Mucosa of descending colon (tissue), 3 donors: ENCODE data around the gene MYO1G. TPM values are rescaled to one million over a fixed set of nuclear protein-coding genes. Genes with fewer than 3 reads are reported as not detected.

Source experiments
- ATAC-seq: fragments of 200-7000 bp; cut with Tn5 transposase; one replicate; pipeline ENCODE4 v1.9.1; 2020; ENCODE audit warnings: mild to moderate bottlenecking, moderate library complexity
- DNase-seq, 3 donors: peaks; one replicate each; pipeline ENCODE4 v3.0.0-alpha.2; 2020
- H3K36me3 ChIP-seq: fragments of 200-600 bp; one replicate; pipeline ENCODE4 v1.8.0; 2021; ENCODE audit warnings: low read depth, mild to moderate bottlenecking
- H3K4me1 ChIP-seq: fragments of 200-600 bp; one replicate; pipeline ENCODE4 v1.8.0; 2021; ENCODE audit warnings: low read depth, mild to moderate bottlenecking
- H3K4me3 ChIP-seq: fragments of 200-600 bp; one replicate; pipeline ENCODE4 v1.8.0; 2021; ENCODE audit warnings: mild to moderate bottlenecking
- H3K9me3 ChIP-seq: fragments of 200-600 bp; one replicate; pipeline ENCODE4 v1.8.0; 2021; ENCODE audit warnings: mild to moderate bottlenecking
- CTCF ChIP-seq: fragments of 200-600 bp; IDR thresholded peaks from one replicate; pipeline ENCODE4 v1.8.0; 2022; ENCODE audit warnings: antibody characterized with exemption, mild to moderate bottlenecking
- intact Hi-C, 2 donors: fragments of 100-400 bp; cut with DNase I in 1 of 2; cut with micrococcal nuclease in 1 of 2; formaldehyde crosslinking; loops; one replicate each; pipeline versions ENCODE4 v1.11.0 to v1.11.1; 2022; cut with DNase I, micrococcal nuclease
- total RNA-seq, 3 donors: library from RNA; stranded (reverse); fragmentation: NEBNext Ultra II Directional in 2 of 3; extraction: Animal tissue kit (Norgen Biotek cat#: 25700) in 2 of 3; gene quantifications; one replicate each; pipeline versions ENCODE4 v1.2.1 to v1.2.4, GENCODE V29; 2021 to 2023
- donor health status: DM: no; HTN: no; CAD: no; lungs with moderate emphysema.
- donor health status: DM: no; HTN: no; CAD: no.
- donor health status: DM: no; HTN: yes; CAD: no.

Gene MYO1G
- total RNA-seq, 3 donors from 2014 or later: 3.8 to 6.9 (median 3.9) TPM

DNA sequence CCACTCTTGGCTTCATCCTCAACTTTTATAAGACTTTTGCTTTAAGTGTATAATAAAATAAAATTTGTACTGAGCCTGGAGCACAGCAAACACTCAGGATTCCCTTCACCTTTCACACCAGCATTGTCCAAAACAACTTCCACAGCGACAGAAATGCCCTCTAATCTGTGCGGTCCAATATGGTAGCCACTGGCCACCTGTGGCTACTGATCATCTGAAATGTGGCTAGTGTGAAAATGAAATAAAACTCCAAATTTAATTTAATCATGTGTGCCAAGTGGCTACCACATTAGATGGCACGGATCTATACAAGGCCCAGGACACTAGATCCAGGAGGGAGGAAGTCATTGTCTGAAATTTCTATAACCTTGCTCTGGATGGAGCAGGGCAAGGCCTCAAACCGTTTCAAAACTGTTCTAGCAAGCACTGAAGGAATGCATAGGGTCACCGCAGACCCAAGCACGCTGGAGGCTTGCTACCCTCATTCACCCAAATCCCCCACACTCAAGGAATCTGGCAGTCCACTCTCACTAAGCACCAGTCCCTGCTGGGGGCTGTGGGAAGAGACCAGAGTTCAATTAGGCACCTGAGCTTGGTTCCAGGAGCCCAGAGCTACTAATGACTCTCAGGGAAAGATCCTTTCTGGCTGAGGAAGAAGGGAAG lies 6.3 kb upstream of the MYO1G start:
- Histone ChIP-seq H3K9me3 (no peaks in the 10 kb centered on the region), H3K36me3 (peaks cover 5% of the 10 kb centered on the region), H3K4me3 (no peak overlapping the region), H3K4me1 (peaks cover 21% of the 10 kb centered on the region)
- intact Hi-C loops: no loop called here
- ATAC-seq (no peak), DNase-seq (no peak)
- TF ChIP-seq CTCF: no peak

GRCh38 chr7:44984478-44984758 lies 5.6 kb upstream of the MYO1G start:
- no peaks in the 10 kb centered on the region for H3K9me3 ChIP-seq
- intact Hi-C loops: no loop called here
- peaks cover 5% of the 10 kb centered on the region for H3K36me3 ChIP-seq
- DNase-seq (no peak), ATAC-seq (no peak)
- no peak for TF ChIP-seq CTCF
- H3K4me3 ChIP-seq: no peak overlapping the region
- peaks cover 21% of the 10 kb centered on the region for H3K4me1 ChIP-seq

DNA sequence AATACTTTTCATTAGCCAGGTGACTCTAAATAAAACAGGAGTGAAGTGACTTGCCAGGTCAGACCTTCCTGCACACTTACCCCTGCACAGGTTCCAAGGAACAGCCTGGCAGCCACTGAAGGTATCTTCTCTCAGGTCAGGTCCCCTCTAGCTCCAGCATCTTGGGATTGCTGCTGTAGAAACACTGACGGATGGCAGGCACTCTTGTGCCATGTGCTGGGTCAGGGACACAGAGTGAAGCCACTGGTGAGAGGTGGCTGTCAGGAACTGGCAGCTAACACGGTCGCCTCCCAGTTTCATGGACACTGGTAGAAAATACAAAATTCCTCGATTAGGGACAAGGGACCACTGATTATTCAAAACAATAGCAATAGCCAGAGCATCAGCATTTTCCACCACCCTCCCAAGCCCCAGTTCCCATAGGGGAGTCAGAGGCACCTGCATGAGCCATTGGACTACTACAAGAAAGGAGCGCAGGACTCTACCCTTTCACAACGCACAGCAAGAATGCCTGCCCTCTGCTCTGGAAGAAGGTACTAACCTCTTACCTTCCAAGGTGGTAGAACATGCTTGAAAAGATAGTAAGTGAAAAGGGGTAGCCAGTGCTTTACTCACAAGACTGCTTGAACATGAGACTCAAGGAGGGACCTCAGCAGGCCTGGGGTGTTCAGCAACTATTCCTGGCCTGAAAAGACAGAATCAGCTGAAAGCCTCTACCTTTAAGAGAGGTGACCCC lies 5.1 kb upstream of the MYO1G start:
- no peak for TF ChIP-seq CTCF
- Histone ChIP-seq H3K4me1 (peaks cover 21% of the 10 kb centered on the region), H3K4me3 (no peak overlapping the region), H3K9me3 (no peaks in the 10 kb centered on the region), H3K36me3 (peaks cover 5% of the 10 kb centered on the region)
- ATAC-seq (no peak), DNase-seq (no peak)
- intact Hi-C loops: no loop called here

DNA sequence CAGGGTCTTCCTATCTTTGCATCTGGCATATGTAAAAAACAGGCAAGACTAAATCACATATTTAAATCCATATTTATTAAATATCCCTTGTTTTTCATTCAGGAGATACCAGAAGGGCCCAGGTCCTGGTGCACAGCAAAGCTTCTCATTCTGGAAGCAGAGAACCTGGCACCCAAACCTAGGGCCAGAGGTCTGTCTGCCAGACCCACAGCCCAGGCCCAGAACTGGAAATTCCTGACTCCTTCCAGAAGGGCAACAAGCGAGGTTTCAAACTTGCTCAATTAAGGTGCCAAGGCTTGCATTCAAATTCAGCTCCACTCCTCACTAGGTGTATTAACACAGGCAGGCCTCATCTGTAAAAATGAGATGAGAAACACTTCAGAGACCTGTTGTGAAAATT lies 4.2 kb upstream of the MYO1G start:
- H3K36me3 ChIP-seq: peaks cover 5% of the 10 kb centered on the region
- no peak for ATAC-seq

GRCh38 chr7:44982535-44982923 lies 3.7 kb upstream of the MYO1G start:
- no peak for TF ChIP-seq CTCF
- DNase-seq: no peak
- Histone ChIP-seq H3K4me1 (peaks cover 21% of the 10 kb centered on the region), H3K4me3 (no peak overlapping the region), H3K36me3 (peaks cover 5% of the 10 kb centered on the region), H3K9me3 (no peaks in the 10 kb centered on the region)
- ATAC-seq: no peak
- intact Hi-C loops: no loop called here

More for the DNA sequence above, 4.2 kb upstream of the MYO1G start:
- H3K4me3 ChIP-seq: no peak overlapping the region
- intact Hi-C loops: no loop called here
- H3K4me1 ChIP-seq: peaks cover 21% of the 10 kb centered on the region
- TF ChIP-seq CTCF: no peak
- no peak for DNase-seq
- no peaks in the 10 kb centered on the region for H3K9me3 ChIP-seq
